ENCODE results near the gene RHOG.

The RHOG gene

GRCh38 chr11:3782963-3783362 lies 57.8 kb downstream of the RHOG start:
- Histone ChIP-seq H3K36me3 (ENCODE audit: control insufficient read depth, insufficient read depth, low read length) (peaks cover 12% of the 10 kb centered on the region), H3K9me3 (ENCODE audit: control insufficient read depth, insufficient read depth, low read length) (no peaks in the 10 kb centered on the region), H3K9ac (ENCODE audit: low read depth, low read length) (no peak overlapping the region), H3K4me1 (ENCODE audit: control insufficient read depth, insufficient read depth, low read length) (no peaks in the 10 kb centered on the region), H3K27me3 (ENCODE audit: control insufficient read depth, insufficient read depth, low read length) (no peaks in the 10 kb centered on the region), H3K4me3 (ENCODE audit: low read depth, low read length) (no peak overlapping the region)

- no peaks in the 10 kb centered on the region for H3K4me1 ChIP-seq (ENCODE audit: control insufficient read depth, insufficient read depth, low read length)
- H3K4me3 ChIP-seq (ENCODE audit: low read depth, low read length) = no peak overlapping the region
- H3K27me3 ChIP-seq (ENCODE audit: control insufficient read depth, insufficient read depth, low read length) = no peaks in the 10 kb centered on the region
- H3K9me3 ChIP-seq (ENCODE audit: control insufficient read depth, insufficient read depth, low read length) = no peaks in the 10 kb centered on the region
- H3K9ac ChIP-seq (ENCODE audit: low read depth, low read length) = no peak overlapping the region
- H3K36me3 ChIP-seq (ENCODE audit: control insufficient read depth, insufficient read depth, low read length) = peaks cover 15% of the 10 kb centered on the region
Measured at GRCh38 chr11:3781423-3781822, 59.3 kb downstream of the RHOG start.

All from iPS-15b (cell line).